Endothelial cell (in vitro differentiated cells): ENCODE results near the gene PHF8. TPM values are rescaled to one million over a fixed set of nuclear protein-coding genes. Genes with fewer than 3 reads are reported as not detected.

Experiments used
- DNase-seq: peaks from one replicate; pipeline ENCODE4 v3.0.0; 2021; ENCODE audit warnings: low spot score
- H3K27ac Mint-ChIP-seq: one replicate; pipeline ENCODE4 v1.8.0; 2021; ENCODE audit warnings: mixed read lengths, inconsistent platforms; ENCODE audit not compliant: unreplicated experiment
- H3K27me3 Mint-ChIP-seq: one replicate; pipeline ENCODE4 v1.8.0; 2021; ENCODE audit warnings: mild to moderate bottlenecking, moderate library complexity, mixed read lengths, inconsistent platforms; ENCODE audit not compliant: unreplicated experiment
- H3K36me3 Mint-ChIP-seq: one replicate; pipeline ENCODE4 v1.8.0; 2021; ENCODE audit warnings: mild to moderate bottlenecking, low read depth, mixed read lengths, inconsistent platforms; ENCODE audit not compliant: unreplicated experiment
- H3K4me1 Mint-ChIP-seq: one replicate; pipeline ENCODE4 v1.8.0; 2021; ENCODE audit warnings: mild to moderate bottlenecking, mixed read lengths, inconsistent platforms; ENCODE audit not compliant: unreplicated experiment
- H3K4me3 Mint-ChIP-seq: one replicate; pipeline ENCODE4 v1.8.0; 2021; ENCODE audit warnings: mild to moderate bottlenecking, mixed read lengths, inconsistent platforms; ENCODE audit not compliant: unreplicated experiment
- H3K9me3 Mint-ChIP-seq: one replicate; pipeline ENCODE4 v1.8.0; 2021; ENCODE audit warnings: mixed read lengths, inconsistent platforms; ENCODE audit not compliant: unreplicated experiment
- total RNA-seq: library from RNA; stranded (reverse); fragmentation: NEBNext Ultra II Directional; extraction: Animal tissue kit (Norgen Biotek cat#: 25700); gene quantifications from one replicate; pipeline ENCODE4 v1.2.1, GENCODE V29; 2021; ENCODE audit not compliant: unreplicated experiment
- TF ChIP-seq, protein P1 (sequence below): fragments of 200-600 bp; sonication (generic); IDR thresholded peaks from one replicate; pipeline ENCODE4 v1.5.0; 2021; ENCODE audit warnings: antibody characterized with exemption; ENCODE audit not compliant: unreplicated experiment

PHF8 gene
- total RNA-seq, 1 donor from 2014 or later, result 29.3 TPM

DNA sequence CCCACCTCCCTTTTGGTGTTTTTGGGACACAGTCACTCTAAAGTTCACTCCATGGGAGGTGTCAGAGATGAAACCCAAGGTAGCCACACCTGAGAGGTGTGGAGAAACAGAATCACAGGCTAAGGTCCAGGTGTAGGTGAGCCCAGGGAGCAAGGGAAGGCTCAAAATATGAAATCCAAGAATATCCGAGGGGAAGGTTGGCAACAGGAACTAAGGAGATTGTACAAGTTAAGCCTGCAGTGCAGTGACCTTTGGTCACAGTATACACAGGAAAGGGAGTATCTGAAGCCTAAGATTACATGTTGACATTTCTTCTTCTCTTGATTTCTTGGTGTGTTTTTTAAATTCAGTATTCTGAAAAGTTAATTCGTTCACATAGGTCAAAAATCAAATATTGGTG lies 46.5 kb downstream of the PHF8 start:
- Mint-ChIP-seq H3K4me3 (no peak overlapping the region), H3K9me3 (no peaks in the 10 kb centered on the region), H3K27ac (no peak overlapping the region), H3K4me1 (no peaks in the 10 kb centered on the region), H3K27me3 (no peaks in the 10 kb centered on the region), H3K36me3 (peaks cover 30% of the 10 kb centered on the region)
- DNase-seq, result no peak
- TF ChIP-seq, protein P1, sequence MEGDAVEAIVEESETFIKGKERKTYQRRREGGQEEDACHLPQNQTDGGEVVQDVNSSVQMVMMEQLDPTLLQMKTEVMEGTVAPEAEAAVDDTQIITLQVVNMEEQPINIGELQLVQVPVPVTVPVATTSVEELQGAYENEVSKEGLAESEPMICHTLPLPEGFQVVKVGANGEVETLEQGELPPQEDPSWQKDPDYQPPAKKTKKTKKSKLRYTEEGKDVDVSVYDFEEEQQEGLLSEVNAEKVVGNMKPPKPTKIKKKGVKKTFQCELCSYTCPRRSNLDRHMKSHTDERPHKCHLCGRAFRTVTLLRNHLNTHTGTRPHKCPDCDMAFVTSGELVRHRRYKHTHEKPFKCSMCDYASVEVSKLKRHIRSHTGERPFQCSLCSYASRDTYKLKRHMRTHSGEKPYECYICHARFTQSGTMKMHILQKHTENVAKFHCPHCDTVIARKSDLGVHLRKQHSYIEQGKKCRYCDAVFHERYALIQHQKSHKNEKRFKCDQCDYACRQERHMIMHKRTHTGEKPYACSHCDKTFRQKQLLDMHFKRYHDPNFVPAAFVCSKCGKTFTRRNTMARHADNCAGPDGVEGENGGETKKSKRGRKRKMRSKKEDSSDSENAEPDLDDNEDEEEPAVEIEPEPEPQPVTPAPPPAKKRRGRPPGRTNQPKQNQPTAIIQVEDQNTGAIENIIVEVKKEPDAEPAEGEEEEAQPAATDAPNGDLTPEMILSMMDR, result no peak

DNA sequence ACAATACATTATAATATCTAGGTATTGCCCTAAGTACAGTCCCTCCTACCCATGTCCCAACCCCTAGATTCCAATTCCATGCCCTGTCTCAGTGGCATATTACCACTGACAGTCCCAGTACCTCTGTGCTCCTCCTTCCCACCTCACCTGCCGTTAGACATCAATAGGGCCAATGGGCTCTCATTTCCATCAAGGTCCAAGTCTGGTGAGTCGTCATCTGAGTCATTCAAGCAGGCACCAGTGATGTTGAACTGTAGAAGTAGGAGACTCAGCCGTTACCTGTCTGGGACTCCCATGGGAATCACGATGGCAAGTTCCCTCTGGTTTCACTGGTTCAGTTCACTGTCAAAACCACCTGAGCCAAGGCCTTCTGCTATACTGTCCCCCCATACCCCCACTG lies 51.7 kb downstream of the PHF8 start:
- no peaks in the 10 kb centered on the region for H3K4me1 Mint-ChIP-seq
- TF ChIP-seq, protein P1, result no peak
- no peaks in the 10 kb centered on the region for H3K9me3 Mint-ChIP-seq
- no peak overlapping the region for H3K27ac Mint-ChIP-seq
- no peak for DNase-seq
- H3K27me3 Mint-ChIP-seq, result no peaks in the 10 kb centered on the region
- peaks cover 25% of the 10 kb centered on the region for H3K36me3 Mint-ChIP-seq
- no peak overlapping the region for H3K4me3 Mint-ChIP-seq

- Mint-ChIP-seq H3K27me3 (no peaks in the 10 kb centered on the region), H3K9me3 (no peaks in the 10 kb centered on the region), H3K4me1 (peaks cover 8% of the 10 kb centered on the region), H3K36me3 (peaks cover 35% of the 10 kb centered on the region), H3K27ac (no peak overlapping the region), H3K4me3 (no peak overlapping the region)
- DNase-seq, result no peak
- TF ChIP-seq, protein P1, result no peak
These were observed 54.1 kb downstream of the PHF8 start for GRCh38 chrX:53990171-53990570.

DNA sequence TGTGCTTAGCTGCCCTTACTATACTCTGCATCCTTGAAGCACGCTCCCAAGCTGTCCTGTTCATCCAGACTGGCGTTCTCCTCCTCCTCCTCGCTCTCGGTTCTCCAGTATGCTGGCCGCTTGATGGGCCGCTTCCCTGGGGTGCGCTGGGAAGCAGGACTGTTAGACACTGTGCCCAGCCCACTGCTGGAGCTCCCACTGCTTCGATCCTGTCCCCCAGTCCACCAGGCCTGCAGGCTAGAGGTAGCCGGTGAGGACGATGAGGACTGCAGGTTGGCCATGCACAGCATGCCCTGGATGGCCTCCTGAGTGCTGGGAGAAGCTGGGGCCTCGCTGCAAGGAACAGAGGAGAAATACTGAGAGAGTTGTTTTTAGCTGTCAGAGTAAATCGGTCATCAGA lies 59.4 kb downstream of the PHF8 start:
- H3K27me3 Mint-ChIP-seq, result no peaks in the 10 kb centered on the region
- H3K9me3 Mint-ChIP-seq, result no peaks in the 10 kb centered on the region
- peaks cover 26% of the 10 kb centered on the region for H3K36me3 Mint-ChIP-seq
- no peak overlapping the region for H3K4me3 Mint-ChIP-seq
- peaks cover 8% of the 10 kb centered on the region for H3K4me1 Mint-ChIP-seq
- H3K27ac Mint-ChIP-seq, result no peak overlapping the region
- no peak for DNase-seq
- TF ChIP-seq, protein P1, result no peak

DNA sequence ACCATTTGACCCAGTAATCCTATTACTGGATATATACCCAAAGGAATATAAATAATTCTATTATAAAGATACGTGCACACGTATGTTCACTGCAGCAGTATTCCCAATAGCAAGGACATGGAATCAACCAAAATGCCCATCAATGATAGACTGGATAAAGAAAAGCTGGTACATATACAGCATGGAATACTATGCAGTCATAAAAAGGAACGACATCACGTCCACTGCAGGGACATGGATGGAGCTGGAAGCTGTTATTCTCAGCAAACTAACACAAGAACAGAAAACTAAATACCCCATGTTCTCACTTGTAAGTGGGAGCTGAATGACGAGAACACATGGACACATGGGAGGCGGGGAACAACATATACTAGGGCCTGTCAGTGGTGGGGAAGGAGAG lies 69.7 kb downstream of the PHF8 start:
- H3K27ac Mint-ChIP-seq, result no peak overlapping the region
- DNase-seq, result no peak
- H3K4me1 Mint-ChIP-seq, result no peaks in the 10 kb centered on the region
- H3K27me3 Mint-ChIP-seq, result no peaks in the 10 kb centered on the region
- H3K9me3 Mint-ChIP-seq, result no peaks in the 10 kb centered on the region
- H3K4me3 Mint-ChIP-seq, result no peak overlapping the region
- TF ChIP-seq, protein P1, result no peak
- H3K36me3 Mint-ChIP-seq, result peaks cover 23% of the 10 kb centered on the region
